Trophoblast cell (in vitro differentiated cells and primary cell): ENCODE measurements around the gene ITGB5.

Experiments used
- DNase-seq, 2 donors: peaks; one replicate each; pipeline ENCODE4 v3.0.0-alpha.2; 2016
- H2AFZ ChIP-seq: 2 replicates; pipeline ENCODE4 v1.6.1; 2013; ENCODE audit warnings: low read length, moderate library complexity, mild to moderate bottlenecking; ENCODE audit not compliant: insufficient read depth, poor library complexity
- H2AK5ac ChIP-seq: 2 replicates; pipeline ENCODE4 v1.6.1; 2013; ENCODE audit warnings: mild to moderate bottlenecking, low read length
- H2BK120ac ChIP-seq: 2 replicates; pipeline ENCODE4 v1.6.1; 2013; ENCODE audit warnings: low read length, mild to moderate bottlenecking, moderate library complexity; ENCODE audit not compliant: insufficient read depth, poor library complexity
- H2BK12ac ChIP-seq: 2 replicates; pipeline ENCODE4 v1.6.1; 2013; ENCODE audit warnings: mild to moderate bottlenecking, low read length, moderate library complexity
- H2BK5ac ChIP-seq: 2 replicates; pipeline ENCODE4 v1.6.1; 2013; ENCODE audit warnings: low read length, low read depth, moderate library complexity, mild to moderate bottlenecking; ENCODE audit not compliant: poor library complexity
- H3K14ac ChIP-seq: 2 replicates; pipeline ENCODE4 v1.6.1; 2013; ENCODE audit warnings: mild to moderate bottlenecking, low read length
- H3K18ac ChIP-seq: 2 replicates; pipeline ENCODE4 v1.6.1; 2013; ENCODE audit warnings: mild to moderate bottlenecking, low read length
- H3K23ac ChIP-seq: 2 replicates; pipeline ENCODE4 v1.6.1; 2013; ENCODE audit warnings: low read length
- H3K27ac ChIP-seq: 2 replicates; pipeline ENCODE4 v1.5.1; 2013; ENCODE audit warnings: low read depth, mild to moderate bottlenecking, inconsistent platforms, low read length, moderate library complexity
- H3K27me3 ChIP-seq: 2 replicates; pipeline ENCODE4 v1.6.1; 2013; ENCODE audit warnings: inconsistent platforms, mild to moderate bottlenecking, low read length, moderate library complexity; ENCODE audit not compliant: insufficient read depth
- H3K36me3 ChIP-seq, 2 experiments: 1 replicate in 1 of 2; 2 replicates in 1 of 2; pipeline ENCODE4 v1.6.1; 2013; ENCODE audit warnings: low read length in 2 of 2, mild to moderate bottlenecking in 2 of 2, moderate library complexity in 1 of 2; ENCODE audit not compliant: insufficient read depth in 2 of 2, control insufficient read depth in 1 of 2
- H3K4ac ChIP-seq: 2 replicates; pipeline ENCODE4 v1.6.1; 2013; ENCODE audit warnings: low read depth, mild to moderate bottlenecking, low read length, moderate library complexity
- H3K4me1 ChIP-seq, 2 experiments: 1 replicate in 1 of 2; 2 replicates in 1 of 2; pipeline ENCODE4 v1.6.1; 2013; ENCODE audit warnings: low read length in 2 of 2, mild to moderate bottlenecking in 2 of 2, moderate library complexity in 1 of 2; ENCODE audit not compliant: insufficient read depth in 2 of 2, control insufficient read depth in 1 of 2
- H3K4me2 ChIP-seq: 2 replicates; pipeline ENCODE4 v1.6.1; 2013; ENCODE audit warnings: inconsistent platforms, mild to moderate bottlenecking, low read length, moderate library complexity
- H3K4me3 ChIP-seq: 2 replicates; pipeline ENCODE4 v1.5.1; 2013; ENCODE audit warnings: mild to moderate bottlenecking, low read depth, low read length, inconsistent platforms
- H3K79me1 ChIP-seq: one replicate; pipeline ENCODE4 v1.6.1; 2013; ENCODE audit warnings: low read length
- H3K79me2 ChIP-seq: 2 replicates; pipeline ENCODE4 v1.6.1; 2013; ENCODE audit warnings: low read length, mild to moderate bottlenecking; ENCODE audit not compliant: control insufficient read depth, insufficient read depth, poor library complexity
- H3K9ac ChIP-seq: 2 replicates; pipeline ENCODE4 v1.6.1; 2013; ENCODE audit warnings: mild to moderate bottlenecking, low read length
- H3K9me3 ChIP-seq: 2 replicates; pipeline ENCODE4 v1.6.1; 2013; ENCODE audit warnings: low read depth, mild to moderate bottlenecking, control low read depth, inconsistent platforms, low read length; ENCODE audit not compliant: insufficient read depth
- H4K12ac ChIP-seq: 2 replicates; pipeline ENCODE4 v1.6.1; 2013; ENCODE audit warnings: low read depth, mild to moderate bottlenecking, low read length, moderate library complexity
- H4K8ac ChIP-seq: 2 replicates; pipeline ENCODE4 v1.6.1; 2013; ENCODE audit warnings: low read depth, mild to moderate bottlenecking, low read length, moderate library complexity
- H4K91ac ChIP-seq: one replicate; pipeline ENCODE4 v1.6.1; 2013; ENCODE audit warnings: low read depth, mild to moderate bottlenecking, low read length, moderate library complexity
- WGBS: extraction: QIAGEN DNeasy Blood & Tissue Kit; methylation state at CpG from one replicate; pipeline ENCODE4 v1.1.7; 2013; ENCODE audit warnings: missing lambda C conversion rate; ENCODE audit not compliant: insufficient read length, insufficient coverage; ENCODE audit errors: extremely low coverage; 5-methylcytosine and 5-hydroxymethylcytosine counted together

Gene ITGB5

DNA sequence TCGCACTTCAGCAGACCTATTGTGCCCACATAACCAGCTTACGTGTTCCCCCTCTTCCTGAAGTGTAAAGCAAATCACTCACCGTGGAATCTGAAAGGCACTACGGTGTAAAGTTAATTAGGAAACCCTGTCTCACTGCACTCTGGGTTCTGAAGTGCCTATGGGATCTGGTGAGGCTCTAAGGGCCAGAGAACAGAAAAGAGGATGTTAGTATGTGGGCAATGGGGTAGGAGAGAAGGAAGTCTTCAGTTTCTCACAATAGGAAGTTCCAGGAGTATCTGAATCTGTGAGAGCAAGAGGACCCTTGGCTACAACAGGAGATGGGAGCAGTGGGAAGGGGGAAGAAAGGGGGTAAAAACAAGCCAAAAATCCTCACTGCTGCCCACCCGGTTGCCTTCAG, 71.4 kb downstream of the ITGB5 start:
- H3K14ac ChIP-seq = no peak overlapping the region
- H3K36me3 ChIP-seq = peaks cover 32 to 59% of the 10 kb centered on the region in 2 experiments
- H3K4ac ChIP-seq = no peak overlapping the region
- no peak overlapping the region for H2BK12ac ChIP-seq
- no peak overlapping the region for H2BK120ac ChIP-seq
- no peak overlapping the region for H2BK5ac ChIP-seq
- H3K4me2 ChIP-seq = no peak overlapping the region
- no peak overlapping the region for H3K23ac ChIP-seq
- H3K9me3 ChIP-seq = no peaks in the 10 kb centered on the region
- H3K9ac ChIP-seq = no peak overlapping the region
- H3K79me2 ChIP-seq = no peaks in the 10 kb centered on the region
- no peak overlapping the region for H4K91ac ChIP-seq
- no peak overlapping the region for H2AK5ac ChIP-seq
- peaks cover 15 to 20% of the 10 kb centered on the region in 2 experiments for H3K4me1 ChIP-seq
- H3K18ac ChIP-seq = no peak overlapping the region
- peaks cover 2% of the 10 kb centered on the region for H3K79me1 ChIP-seq
- no CpG with 5 or more reads among the region's 5 CpGs for WGBS
- no peak overlapping the region for H4K12ac ChIP-seq
- no peaks in the 10 kb centered on the region for H3K27me3 ChIP-seq
- no peak overlapping the region for H2AFZ ChIP-seq
- H3K4me3 ChIP-seq = no peak overlapping the region
- no peak overlapping the region for H4K8ac ChIP-seq
- no peak overlapping the region for H3K27ac ChIP-seq
- DNase-seq = no peak

DNA sequence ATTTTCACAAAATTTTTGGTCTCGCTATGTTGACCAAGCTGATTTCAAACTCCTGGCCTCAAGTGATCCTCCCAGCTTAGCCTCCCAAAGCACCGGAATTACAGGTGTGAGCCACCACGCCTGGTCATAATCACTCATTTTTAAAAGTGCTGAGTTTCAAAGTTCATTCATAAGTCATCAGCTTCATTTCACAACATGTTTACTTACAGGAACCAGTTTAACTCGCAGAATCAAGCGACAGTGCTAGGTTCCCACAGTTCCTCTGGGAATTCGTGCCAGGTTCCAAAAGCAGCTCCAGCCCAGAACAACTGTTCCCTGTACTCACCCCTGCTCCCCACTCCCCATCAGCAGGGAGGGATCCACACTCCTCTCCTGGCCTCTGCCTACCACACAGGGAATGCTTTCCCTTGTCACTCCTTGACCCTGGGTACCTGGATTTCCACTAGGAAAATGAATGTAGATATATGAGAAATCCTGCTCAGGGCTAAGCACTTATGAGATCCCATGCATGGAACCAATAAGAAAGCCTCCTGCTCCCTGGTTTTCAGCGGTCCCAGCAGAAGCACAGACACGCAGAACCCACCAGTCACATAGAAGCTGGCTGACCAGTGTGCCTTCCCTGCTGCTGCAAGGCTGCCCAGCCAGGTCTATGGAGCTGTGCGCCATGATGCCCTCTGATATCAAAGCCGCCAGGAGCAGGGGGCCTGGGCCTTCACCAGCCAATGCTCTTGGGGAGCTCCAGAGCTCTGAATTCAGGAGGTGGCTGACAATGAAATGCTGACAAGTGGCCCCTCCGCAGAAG, 72.3 kb downstream of the ITGB5 start:
- no peak overlapping the region for H3K14ac ChIP-seq
- no peaks in the 10 kb centered on the region for H3K9me3 ChIP-seq
- peak; percentile 24 to 63 for DNase-seq
- H2BK5ac ChIP-seq = no peak overlapping the region
- H3K9ac ChIP-seq = no peak overlapping the region
- no peak overlapping the region for H2BK12ac ChIP-seq
- no peak overlapping the region for H3K4me2 ChIP-seq
- no peak overlapping the region for H3K18ac ChIP-seq
- no peak overlapping the region for H3K27ac ChIP-seq
- H4K91ac ChIP-seq = no peak overlapping the region
- H4K12ac ChIP-seq = no peak overlapping the region
- H2AFZ ChIP-seq = no peak overlapping the region
- no CpG with 5 or more reads among the region's 11 CpGs for WGBS
- no peak overlapping the region for H3K4me3 ChIP-seq
- peaks cover 2% of the 10 kb centered on the region for H3K79me1 ChIP-seq
- no peak overlapping the region for H2BK120ac ChIP-seq
- peaks cover 15 to 20% of the 10 kb centered on the region in 2 experiments for H3K4me1 ChIP-seq
- H3K23ac ChIP-seq = no peak overlapping the region
- H2AK5ac ChIP-seq = no peak overlapping the region
- H4K8ac ChIP-seq = no peak overlapping the region
- no peaks in the 10 kb centered on the region for H3K79me2 ChIP-seq
- H3K27me3 ChIP-seq = no peaks in the 10 kb centered on the region
- peaks cover 28 to 53% of the 10 kb centered on the region in 2 experiments for H3K36me3 ChIP-seq
- no peak overlapping the region for H3K4ac ChIP-seq

DNA sequence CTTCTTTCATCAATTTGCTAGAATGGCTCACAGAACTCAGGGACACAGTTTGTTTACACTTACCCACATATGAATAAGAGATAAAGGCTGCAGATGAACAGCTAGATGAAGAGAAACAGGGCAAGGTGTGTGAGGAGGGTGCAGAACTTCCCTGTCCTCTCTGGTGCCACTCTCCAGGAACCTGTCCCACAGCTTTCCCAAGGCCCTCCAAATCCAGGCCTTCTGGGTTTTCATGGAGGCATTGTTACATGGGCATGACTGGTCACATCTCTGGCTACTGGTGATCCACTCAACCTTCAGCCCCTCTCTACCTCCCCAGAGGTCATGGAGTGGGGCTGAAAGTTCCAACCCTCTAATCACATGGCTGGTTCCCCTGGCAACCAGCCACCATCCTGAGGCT, 73.6 kb downstream of the ITGB5 start:
- Histone ChIP-seq H3K27ac (no peak overlapping the region), H3K14ac (no peak overlapping the region), H2BK5ac (no peak overlapping the region), H2AFZ (no peak overlapping the region), H3K4me3 (no peak overlapping the region), H3K23ac (no peak overlapping the region), H2BK120ac (no peak overlapping the region), H2BK12ac (no peak overlapping the region), H4K8ac (no peak overlapping the region), H3K9me3 (no peaks in the 10 kb centered on the region), H3K36me3 (peaks cover 28 to 50% of the 10 kb centered on the region in 2 experiments), H3K79me2 (no peaks in the 10 kb centered on the region), H3K4me2 (no peak overlapping the region), H2AK5ac (no peak overlapping the region), H3K27me3 (no peaks in the 10 kb centered on the region), H3K9ac (no peak overlapping the region), H4K91ac (no peak overlapping the region), H4K12ac (no peak overlapping the region), H3K18ac (no peak overlapping the region), H3K4me1 (peaks cover 21 to 24% of the 10 kb centered on the region in 2 experiments), H3K79me1 (peaks cover 2% of the 10 kb centered on the region), H3K4ac (no peak overlapping the region)
- DNase-seq = no peak

DNA sequence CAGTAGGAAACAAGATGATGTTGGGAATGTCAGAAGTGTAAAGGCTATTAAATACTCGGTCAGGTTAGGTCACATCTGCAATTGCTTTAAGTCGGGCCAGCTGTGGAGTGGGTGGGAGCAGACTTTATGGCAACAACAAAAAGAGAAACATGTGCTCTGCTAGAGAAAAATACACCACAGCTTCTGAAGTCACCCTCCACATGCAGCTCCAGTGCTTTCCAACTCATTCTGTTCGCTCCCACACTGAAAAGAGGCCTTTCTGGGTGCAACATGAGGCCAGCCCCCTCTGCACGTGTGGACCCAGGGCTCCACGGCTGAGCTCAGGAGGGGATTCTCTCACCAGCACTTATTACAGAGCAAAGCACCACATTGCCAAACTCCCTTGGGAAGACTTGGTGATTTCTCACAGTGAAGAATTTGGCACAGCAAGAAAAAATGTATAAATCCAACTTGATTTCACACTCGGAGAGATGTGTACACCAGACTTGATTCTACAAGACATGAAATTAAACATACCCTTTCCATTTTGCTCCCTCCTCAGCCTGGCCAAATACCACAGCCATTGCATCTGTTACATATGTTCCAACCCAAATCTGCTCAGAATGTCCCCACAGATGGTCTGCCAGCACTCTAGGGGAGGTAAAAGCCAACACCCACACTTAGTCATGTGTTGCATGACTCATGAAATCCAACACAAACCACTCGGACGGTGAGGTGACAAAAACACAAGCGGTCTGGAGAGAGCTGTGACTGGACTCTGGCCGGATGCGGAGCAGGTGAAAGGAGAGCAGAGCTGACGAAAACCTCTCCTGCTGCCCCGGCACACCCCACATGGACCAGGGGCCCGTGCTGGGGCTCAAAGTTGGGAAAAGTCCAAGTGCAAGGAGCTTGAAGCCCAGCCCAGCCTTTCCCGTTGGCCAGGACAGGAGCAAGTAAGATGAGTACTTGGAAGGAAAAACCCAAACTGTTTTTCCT, 74.6 kb downstream of the ITGB5 start:
- Histone ChIP-seq H3K4me3 (no peak overlapping the region), H4K91ac (no peak overlapping the region), H3K27me3 (no peaks in the 10 kb centered on the region), H2AK5ac (no peak overlapping the region), H3K4ac (peak overlapping the region; percentile 57), H3K4me1 (peaks cover 24 to 27% of the 10 kb centered on the region in 2 experiments), H2AFZ (no peak overlapping the region), H2BK120ac (no peak overlapping the region), H3K9me3 (no peaks in the 10 kb centered on the region), H3K4me2 (no peak overlapping the region), H4K12ac (no peak overlapping the region), H3K79me1 (peaks cover 2% of the 10 kb centered on the region), H3K36me3 (peaks cover 28 to 46% of the 10 kb centered on the region in 2 experiments), H3K23ac (no peak overlapping the region), H3K79me2 (no peaks in the 10 kb centered on the region), H2BK12ac (no peak overlapping the region), H3K27ac (no peak overlapping the region), H3K9ac (no peak overlapping the region), H3K18ac (no peak overlapping the region), H4K8ac (peak overlapping the region; percentile 24), H3K14ac (no peak overlapping the region), H2BK5ac (no peak overlapping the region)
- WGBS = no CpG with 5 or more reads among the region's 15 CpGs
- peak in 1 of 2 donors; percentile 30 for DNase-seq
